ENCODE measurements around the gene PANX3. TPM values are rescaled to one million over a fixed set of nuclear protein-coding genes. Genes with fewer than 3 reads are reported as not detected.

The PANX3 gene
- total and polyA plus RNA-seq, 2 of the 13 experiments (the other 11 are each of a cell fraction or from before 2014, with no cell fraction given) = not detected

- Histone ChIP-seq H2AFZ (ENCODE audit: low read length) (no peak overlapping the region), H4K20me1 (ENCODE audit: insufficient read depth, low read length) (no peaks in the 10 kb centered on the region), H3K4me3 (replicated peaks in 1 of 3; ENCODE audit: insufficient read depth in 1 of 3, low read depth in 2 of 3, low read length in 3 of 3) (no peak overlapping the region), H3K4me2 (ENCODE audit: low read depth, low read length) (no peak overlapping the region), H3K27ac (ENCODE audit: extremely low read length, insufficient read depth, low read length) (no peak overlapping the region), H3K9me3 (ENCODE audit: low read length) (no peaks in the 10 kb centered on the region), H3K79me2 (ENCODE audit: insufficient read depth, low read length) (no peaks in the 10 kb centered on the region), H3K36me3 (replicated peaks in 1 of 2; ENCODE audit: control insufficient read depth in 1 of 2, insufficient read depth in 2 of 2, low read length in 2 of 2) (no peaks in the 10 kb centered on the region), H3K9ac (ENCODE audit: insufficient read depth, low read depth, low read length) (no peak overlapping the region), H3K27me3 (ENCODE audit: control insufficient read depth in 1 of 2, insufficient read depth in 2 of 2, low read length in 2 of 2) (peaks cover 0 to 6% of the 10 kb centered on the region in 2 experiments; a peak in 2 of 5 replicates), H3K4me1 (ENCODE audit: insufficient read depth, low read length) (no peaks in the 10 kb centered on the region)
- ChIA-PET POLR2A (no interaction called here), CTCF (ENCODE audit: low intra/inter-chr PET ratio, low total read pairs) (no interaction called here)
- BruUV-seq (replicated peaks) = no TSS peak
- in situ Hi-C loops (cut with HindIII; ENCODE audit: extremely low pct_ligation_motif_present, low pct_unique_long_range_greater_than_20kb) (no loop called here), intact Hi-C loops (cut with micrococcal nuclease; ENCODE audit: unreplicated experiment) (no loop called here)
- ATAC-seq (no peak), FAIRE-seq (no peak), DNase-seq (ENCODE audit: low spot score) (no peak)
- TF ChIP-seq SALL1 (CRISPR knock-in tag; IDR thresholded peaks at IDR 0.05) = no peak
- no peak for TF ChIP-seq XRCC5 (optimal IDR thresholded peaks at IDR 0.05; ENCODE audit: low read length)
- TF ChIP-seq ZNF691 (CRISPR knock-in tag; IDR thresholded peaks at IDR 0.05; ENCODE audit: borderline replicate concordance, low read depth) = no peak
- TF ChIP-seq LBX2 (CRISPR knock-in tag; IDR thresholded peaks at IDR 0.05; ENCODE audit: borderline replicate concordance) = no peak
- TF ChIP-seq PLSCR1 (CRISPR knock-in tag; IDR thresholded peaks at IDR 0.05; ENCODE audit: borderline replicate concordance) = no peak
- TF ChIP-seq ZBTB4 (CRISPR knock-in tag; IDR thresholded peaks at IDR 0.05; ENCODE audit: borderline replicate concordance) = no peak
- TF ChIP-seq HNF1A (IDR thresholded peaks at IDR 0.05; ENCODE audit: low read depth) = no peak
- no peak for TF ChIP-seq HNF1A (CRISPR knock-in tag; IDR thresholded peaks at IDR 0.05; ENCODE audit: borderline replicate concordance)
- TF ChIP-seq ZBTB49 (CRISPR knock-in tag; IDR thresholded peaks at IDR 0.05; ENCODE audit: borderline replicate concordance) = no peak
- TF ChIP-seq MAFK (conservative IDR thresholded peaks at IDR 0.05 in 1 of 2, IDR thresholded peaks at IDR 0.05 in 1 of 2; ENCODE audit: low read length in 2 of 2) = peak; percentile 98 to 99
- peak; percentile 99 for TF ChIP-seq MAFF (IDR thresholded peaks at IDR 0.05; ENCODE audit: low read depth, low read length)
Observed at GRCh38 chr11:124608147-124608546, 3.1 kb upstream of the PANX3 start.
